Fibroblast of lung (primary cell): Measurements from ENCODE around the gene TMEM60.

ENCODE experiments used
- CTCF ChIP-seq, 2 donors: IDR thresholded peaks in 1 of 2; conservative IDR thresholded peaks in 1 of 2; 1 replicate in 1 of 2; 2 replicates in 1 of 2; pipeline ENCODE4 v1.5.1; 2011 to 2012; ENCODE audit warnings: low read length in 2 of 2, control low read depth in 1 of 2, inconsistent platforms in 1 of 2, low read depth in 1 of 2, mild to moderate bottlenecking in 1 of 2
- EZH2 ChIP-seq: IDR thresholded peaks from 2 replicates; pipeline ENCODE4 v1.5.1; 2012; ENCODE audit warnings: low read length, control low read depth, mild to moderate bottlenecking; ENCODE audit errors: missing control alignments

- TF ChIP-seq CTCF (conservative IDR thresholded peaks at IDR 0.05 in 1 of 2, IDR thresholded peaks at IDR 0.05 in 1 of 2; ENCODE audit: low read depth in 1 of 2, low read length in 2 of 2) (no peak), EZH2 (no peak)
Measured at GRCh38 chr7:77788327-77788902, 9.8 kb downstream of the TMEM60 start.
